Astrocyte of the cerebellum (primary cell): ENCODE data around the gene ECE2.
A peak's percentile ranks its signal among the peaks of the same experiment; 100 is the strongest.
"Not testable (repeated sequence)": the region's sequence is repeated elsewhere in the genome, so short reads cannot be mapped to it uniquely, and the experiment has no call there.

ENCODE experiments used
- DNase-seq: peaks from one replicate; pipeline ENCODE4 v3.0.0-alpha.2; 2011; ENCODE audit warnings: low read depth
- H3K4me3 ChIP-seq: 2 replicates; pipeline ENCODE4 v1.5.1; 2011; ENCODE audit warnings: mild to moderate bottlenecking, low read depth, low read length, moderate library complexity
- CTCF ChIP-seq: IDR thresholded peaks from 2 replicates; pipeline ENCODE4 v1.5.1; 2012; ENCODE audit warnings: low read length, low read depth, moderate library complexity, mild to moderate bottlenecking; ENCODE audit errors: missing control alignments
- in situ Hi-C: cut with HindIII; loops from 2 replicates; pipeline ENCODE4 v1.10.0; 2017; ENCODE audit warnings: low sequenced_read_pairs

The ECE2 gene

GRCh38 chr3:184262764-184263179, 13.1 kb upstream of the ECE2 start:
- no peak overlapping the region for H3K4me3 ChIP-seq
- no peak for TF ChIP-seq CTCF
- in situ Hi-C loops = no loop called here
- DNase-seq = no peak

DNA sequence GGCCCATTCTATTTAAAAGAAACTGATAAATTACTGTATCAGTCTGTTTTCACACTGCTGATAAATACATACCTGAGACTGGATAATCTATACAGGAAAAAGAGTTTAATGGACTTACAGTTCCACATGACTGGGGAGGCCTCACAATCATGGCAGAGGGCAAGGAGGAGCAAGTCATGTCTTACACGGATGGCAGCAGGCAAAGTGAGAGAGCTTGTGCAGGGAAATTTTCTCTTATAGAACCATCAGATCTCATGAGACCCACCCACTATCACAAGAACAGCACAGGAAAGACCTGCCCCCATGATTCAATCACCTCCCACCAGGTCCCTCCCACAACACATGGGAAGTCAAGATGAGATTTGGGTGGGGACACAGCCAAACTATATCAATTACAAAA, 8.6 kb upstream of the ECE2 start:
- H3K4me3 ChIP-seq, DNase-seq: not testable (repeated sequence)
- in situ Hi-C loops = loop anchor here (5.0 kb wide), 1 partner anchor 100 kb away; no protein-coding TSS in a partner anchor

GRCh38 chr3:184272269-184272668, 3.6 kb upstream of the ECE2 start:
- in situ Hi-C loops = no loop called here
- no peak for DNase-seq
- H3K4me3 ChIP-seq = no peak overlapping the region
- TF ChIP-seq CTCF = no peak

DNA sequence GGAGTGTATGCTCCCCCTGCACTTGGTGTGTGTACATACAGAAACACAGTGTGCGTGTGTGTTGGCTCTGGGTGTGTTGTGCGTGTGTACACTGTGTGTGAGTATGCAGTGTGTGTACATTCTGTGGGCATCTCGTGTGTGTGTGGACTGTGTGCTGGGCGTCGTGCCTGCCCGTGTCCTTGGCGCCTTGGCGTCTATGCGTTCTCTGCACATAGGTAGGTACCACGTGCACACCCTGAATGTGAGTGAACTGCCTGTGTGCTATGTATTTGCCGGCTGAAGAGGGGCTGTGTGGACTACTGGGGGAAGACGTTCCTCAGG, 481 bp upstream of the ECE2 start:
- TF ChIP-seq CTCF = no peak
- in situ Hi-C loops = no loop called here
- H3K4me3 ChIP-seq = no peak overlapping the region
- no peak for DNase-seq

DNA sequence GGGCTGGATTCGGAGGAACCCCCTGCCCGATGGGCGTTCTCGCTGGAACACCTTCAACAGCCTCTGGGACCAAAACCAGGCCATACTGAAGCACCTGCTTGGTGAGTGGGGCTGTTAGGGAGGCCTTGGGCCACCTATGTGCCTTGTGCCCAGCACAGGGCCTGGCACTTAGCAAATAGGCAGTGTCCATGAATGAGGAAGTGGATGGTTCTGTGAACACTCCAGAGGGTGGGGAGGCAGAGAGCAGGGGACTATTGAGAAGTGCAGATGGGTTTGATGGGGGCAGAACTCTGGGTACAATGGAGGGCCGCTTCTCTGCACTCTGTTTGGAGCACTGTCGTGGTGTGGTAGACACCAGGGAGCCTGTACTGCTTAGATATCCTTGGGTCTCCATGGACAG, 1.5 kb downstream of the ECE2 start:
- in situ Hi-C loops = no loop called here
- no peak for TF ChIP-seq CTCF
- H3K4me3 ChIP-seq = no peak overlapping the region
- DNase-seq = no peak

DNA sequence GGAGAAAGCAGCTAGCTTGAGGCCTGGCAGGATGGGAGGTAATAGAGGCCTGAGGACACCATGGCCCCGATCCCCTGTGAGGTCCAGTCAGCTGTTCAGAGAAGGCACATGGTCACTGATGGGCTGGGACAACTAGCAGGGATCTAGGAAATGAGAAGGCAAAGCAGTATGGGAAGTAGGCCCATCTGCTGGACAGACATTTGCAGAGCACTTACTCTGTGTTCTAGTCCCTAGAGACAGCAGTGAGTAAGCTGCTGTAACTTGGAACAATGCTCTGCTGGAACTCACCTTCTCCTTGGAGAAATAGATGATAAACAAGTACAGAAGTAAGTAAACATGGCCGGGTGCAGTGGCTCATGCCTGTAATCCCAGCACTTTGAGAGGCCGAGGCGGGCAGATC, 7.1 kb downstream of the ECE2 start:
- TF ChIP-seq CTCF = no peak
- in situ Hi-C loops = no loop called here
- H3K4me3 ChIP-seq = no peak overlapping the region
- no peak for DNase-seq

DNA sequence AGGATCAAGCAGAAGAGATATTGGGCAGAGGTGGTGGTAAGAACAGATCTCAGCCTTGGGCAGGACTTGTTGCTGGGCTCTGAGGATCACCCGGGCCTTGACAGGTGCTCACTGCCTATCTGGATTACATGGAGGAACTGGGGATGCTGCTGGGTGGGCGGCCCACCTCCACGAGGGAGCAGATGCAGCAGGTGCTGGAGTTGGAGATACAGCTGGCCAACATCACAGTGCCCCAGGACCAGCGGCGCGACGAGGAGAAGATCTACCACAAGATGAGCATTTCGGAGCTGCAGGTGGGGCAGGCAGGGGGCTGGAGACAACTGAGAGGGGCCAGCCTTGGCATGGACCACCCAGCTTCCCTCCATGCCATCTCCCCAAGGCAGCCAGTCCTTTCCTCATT, 7.9 kb downstream of the ECE2 start:
- H3K4me3 ChIP-seq = no peak overlapping the region
- in situ Hi-C loops = no loop called here
- no peak for DNase-seq
- no peak for TF ChIP-seq CTCF

- no peak overlapping the region for H3K4me3 ChIP-seq
- in situ Hi-C loops = no loop called here
- DNase-seq = peak; percentile 29
- TF ChIP-seq CTCF = peak; percentile 38
These were observed 8.9 kb downstream of the ECE2 start for GRCh38 chr3:184284696-184285095.
